ENCODE data around the gene NTM.

NTM gene

GRCh38 chr11:131549770-131550169 lies 179.4 kb downstream of the NTM start:
- DNase-seq (ENCODE audit: low read depth) = no peak

GRCh38 chr11:131560287-131560686 lies 189.9 kb downstream of the NTM start:
- no peak for DNase-seq (ENCODE audit: low read depth)

- DNase-seq (ENCODE audit: low read depth) = no peak
These were observed 191.1 kb downstream of the NTM start for GRCh38 chr11:131561501-131561900.

- DNase-seq (ENCODE audit: low read depth) = no peak
These were observed 191.6 kb downstream of the NTM start for GRCh38 chr11:131561972-131562371.

- no peak for DNase-seq (ENCODE audit: low read depth)
These were observed 197.9 kb downstream of the NTM start for GRCh38 chr11:131568318-131568717.

- no peak for DNase-seq (ENCODE audit: low read depth)
These were observed 201.2 kb downstream of the NTM start for GRCh38 chr11:131571571-131571970.

- no peak for DNase-seq (ENCODE audit: low read depth)
These were observed 202.0 kb downstream of the NTM start for GRCh38 chr11:131572423-131572822.

- no peak for DNase-seq (ENCODE audit: low read depth)
These were observed 209.5 kb downstream of the NTM start for GRCh38 chr11:131579932-131580387.

- no peak for DNase-seq (ENCODE audit: low read depth)
These were observed 210.1 kb downstream of the NTM start for GRCh38 chr11:131580476-131580875.

- no peak for DNase-seq (ENCODE audit: low read depth)
These were observed 210.6 kb downstream of the NTM start for GRCh38 chr11:131581046-131581445.

GRCh38 chr11:131582021-131582525 lies 211.7 kb downstream of the NTM start:
- DNase-seq (ENCODE audit: low read depth) = no peak

- DNase-seq (ENCODE audit: low read depth) = no peak
These were observed 213.0 kb downstream of the NTM start for GRCh38 chr11:131583421-131583820.

- DNase-seq (ENCODE audit: low read depth) = no peak
These were observed 213.5 kb downstream of the NTM start for GRCh38 chr11:131583938-131584337.

- no peak for DNase-seq (ENCODE audit: low read depth)
These were observed 214.6 kb downstream of the NTM start for GRCh38 chr11:131584785-131585592.

- DNase-seq (ENCODE audit: low read depth) = no peak
These were observed 217.6 kb downstream of the NTM start for GRCh38 chr11:131588057-131588456.

GRCh38 chr11:131591051-131591461 lies 220.6 kb downstream of the NTM start:
- DNase-seq (ENCODE audit: low read depth) = no peak

- DNase-seq (ENCODE audit: low read depth) = no peak
These were observed 221.7 kb downstream of the NTM start for GRCh38 chr11:131592152-131592551.

- no peak for DNase-seq (ENCODE audit: low read depth)
These were observed 222.3 kb downstream of the NTM start for GRCh38 chr11:131592734-131593133.

- no peak for DNase-seq (ENCODE audit: low read depth)
These were observed 222.9 kb downstream of the NTM start for GRCh38 chr11:131593301-131593700.

GRCh38 chr11:131595797-131596196 lies 225.4 kb downstream of the NTM start:
- DNase-seq (ENCODE audit: low read depth) = no peak

- DNase-seq (ENCODE audit: low read depth) = no peak
These were observed 227.5 kb downstream of the NTM start for GRCh38 chr11:131597890-131598289.

GRCh38 chr11:131598305-131598704 lies 227.9 kb downstream of the NTM start:
- DNase-seq (ENCODE audit: low read depth) = no peak

- no peak for DNase-seq (ENCODE audit: low read depth)
These were observed 228.9 kb downstream of the NTM start for GRCh38 chr11:131599285-131599684.

- DNase-seq (ENCODE audit: low read depth) = no peak
These were observed 230.2 kb downstream of the NTM start for GRCh38 chr11:131600628-131601027.
